ENCODE results near the gene SLC43A2.
A peak's percentile ranks its signal among the peaks of the same experiment; 100 is the strongest.

SLC43A2 gene

GRCh38 chr17:1639549-1640180 lies 11.0 kb upstream of the SLC43A2 start:
- Histone ChIP-seq H3K9ac (ENCODE audit: low read depth, low read length, poor library complexity) (no peak overlapping the region), H3K27me3 (ENCODE audit: control insufficient read depth in 3 of 3, insufficient read depth in 3 of 3, low read depth in 1 of 3, low read length in 3 of 3) (peaks cover 0 to 14% (median 0%) of the 10 kb centered on the region in 3 experiments), H3K27ac (replicated peaks; ENCODE audit: low read length) (no peak overlapping the region), H3K14ac (ENCODE audit: low read length) (no peak overlapping the region), H3K18ac (ENCODE audit: low read length) (peak overlapping the region; percentile 85), H3K4me1 (ENCODE audit: control insufficient read depth in 2 of 2, insufficient read depth in 1 of 2, low read depth in 1 of 2, low read length in 2 of 2) (peaks cover 19 to 31% of the 10 kb centered on the region in 2 donors), H4K8ac (ENCODE audit: low read depth, low read length) (no peak overlapping the region), H2BK12ac (ENCODE audit: low read length) (peak overlapping the region; percentile 88), H3K4me2 (ENCODE audit: insufficient read depth, low read length, poor library complexity, severe bottlenecking) (no peak overlapping the region), H2BK120ac (ENCODE audit: low read depth, low read length) (peak overlapping the region; percentile 87), H3K9me3 (replicated peaks in 1 of 2; ENCODE audit: control insufficient read depth in 2 of 2, insufficient read depth in 1 of 2, low read depth in 1 of 2, low read length in 2 of 2) (no peaks in the 10 kb centered on the region), H2AFZ (ENCODE audit: low read length) (no peak overlapping the region), H3K23ac (ENCODE audit: low read depth, low read length, poor library complexity) (no peak overlapping the region), H3K4ac (ENCODE audit: low read length) (no peak overlapping the region), H3K4me3 (ENCODE audit: low read length in 2 of 2) (no peak overlapping the region), H2BK15ac (ENCODE audit: low read length) (peak overlapping the region; percentile 99), H4K91ac (ENCODE audit: low read depth, low read length, poor library complexity) (no peak overlapping the region), H3K79me1 (ENCODE audit: low read depth, low read length) (peaks cover 2% of the 10 kb centered on the region), H2AK5ac (ENCODE audit: low read depth, low read length) (peak overlapping the region; percentile 96), H2BK5ac (ENCODE audit: low read length) (peak overlapping the region; percentile 54), H3K36me3 (replicated peaks in 1 of 2; ENCODE audit: control insufficient read depth in 2 of 2, insufficient read depth in 2 of 2, low read length in 2 of 2) (no peaks in the 10 kb centered on the region)
- DNase-seq (ENCODE audit: low spot score), result no peak
- WGBS, 2 donors (ENCODE audit: extremely low coverage in 2 of 2, insufficient read length in 2 of 2, insufficient replicate concordance in 1 of 2), result no CpG with 5 or more reads among the region's 11 CpGs

DNA sequence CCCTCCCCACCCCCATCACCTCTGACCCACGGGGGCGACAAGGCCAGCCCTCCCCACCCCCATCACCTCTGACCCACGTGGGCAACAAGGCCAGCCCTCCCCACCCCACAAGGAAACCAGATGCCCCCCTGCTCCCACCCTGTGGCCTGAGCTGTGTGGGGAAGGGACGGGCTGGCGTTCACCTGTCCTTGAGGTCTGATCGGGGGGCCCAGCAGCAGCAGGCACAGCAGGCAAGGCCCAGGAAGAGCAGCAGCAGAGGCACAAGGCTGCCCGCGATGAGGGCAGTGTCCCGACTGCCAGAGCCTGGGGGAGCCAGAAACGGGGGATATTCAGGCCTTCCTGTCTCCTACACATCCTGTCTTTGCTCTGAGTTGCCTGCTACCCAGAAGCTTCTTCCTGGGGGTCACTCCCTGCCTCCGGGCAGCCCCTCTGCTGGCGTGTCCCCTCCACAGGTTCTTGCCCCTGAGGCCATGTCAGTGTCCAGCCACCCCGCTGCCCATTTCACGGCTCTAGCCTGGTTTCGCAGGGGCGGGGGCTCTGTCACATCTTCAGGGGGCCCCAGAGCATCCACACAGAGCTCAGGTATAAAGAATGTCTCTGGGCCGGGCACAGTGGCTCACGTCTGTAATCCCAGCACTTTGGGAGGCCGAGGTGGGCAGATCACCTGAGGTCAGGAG lies 10.1 kb upstream of the SLC43A2 start:
- Histone ChIP-seq H3K9ac (ENCODE audit: low read depth, low read length, poor library complexity) (peak overlapping the region; percentile 79), H3K4me2 (ENCODE audit: insufficient read depth, low read length, poor library complexity, severe bottlenecking) (no peak overlapping the region), H2BK12ac (ENCODE audit: low read length) (peak overlapping the region; percentile 86), H2AK5ac (ENCODE audit: low read depth, low read length) (peak overlapping the region; percentile 88), H3K27ac (replicated peaks; ENCODE audit: low read length) (peak overlapping the region; percentile 71), H2AFZ (ENCODE audit: low read length) (peak overlapping the region; percentile 83), H2BK5ac (ENCODE audit: low read length) (peak overlapping the region; percentile 40), H3K9me3 (replicated peaks in 1 of 2; ENCODE audit: control insufficient read depth in 2 of 2, insufficient read depth in 1 of 2, low read depth in 1 of 2, low read length in 2 of 2) (no peaks in the 10 kb centered on the region), H3K4ac (ENCODE audit: low read length) (peak overlapping the region; percentile 58), H3K4me3 (ENCODE audit: low read length in 2 of 2) (no peak overlapping the region), H3K18ac (ENCODE audit: low read length) (peak overlapping the region; percentile 96), H3K4me1 (ENCODE audit: control insufficient read depth in 2 of 2, insufficient read depth in 1 of 2, low read depth in 1 of 2, low read length in 2 of 2) (peaks cover 19 to 24% of the 10 kb centered on the region in 2 donors), H3K27me3 (ENCODE audit: control insufficient read depth in 3 of 3, insufficient read depth in 3 of 3, low read depth in 1 of 3, low read length in 3 of 3) (peaks cover 0 to 5% (median 0%) of the 10 kb centered on the region in 3 experiments), H3K23ac (ENCODE audit: low read depth, low read length, poor library complexity) (no peak overlapping the region), H3K14ac (ENCODE audit: low read length) (peak overlapping the region; percentile 12), H2BK15ac (ENCODE audit: low read length) (peak overlapping the region; percentile 87), H2BK120ac (ENCODE audit: low read depth, low read length) (peak overlapping the region; percentile 99), H4K91ac (ENCODE audit: low read depth, low read length, poor library complexity) (peak overlapping the region; percentile 97), H4K8ac (ENCODE audit: low read depth, low read length) (peak overlapping the region; percentile 78), H3K36me3 (replicated peaks in 1 of 2; ENCODE audit: control insufficient read depth in 2 of 2, insufficient read depth in 2 of 2, low read length in 2 of 2) (no peaks in the 10 kb centered on the region), H3K79me1 (ENCODE audit: low read depth, low read length) (peaks cover 2% of the 10 kb centered on the region)
- whole genome bisulfite sequencing, 2 donors (ENCODE audit: extremely low coverage in 2 of 2, insufficient read length in 2 of 2, insufficient replicate concordance in 1 of 2), result no CpG with 5 or more reads among the region's 19 CpGs
- DNase-seq (ENCODE audit: low spot score), result no peak

- Histone ChIP-seq H2BK5ac (ENCODE audit: low read length) (peak overlapping the region; percentile 40), H3K4me1 (ENCODE audit: control insufficient read depth in 2 of 2, insufficient read depth in 1 of 2, low read depth in 1 of 2, low read length in 2 of 2) (peaks cover 19 to 24% of the 10 kb centered on the region in 2 donors), H3K18ac (ENCODE audit: low read length) (peak overlapping the region; percentile 96), H3K4me3 (ENCODE audit: low read length in 2 of 2) (no peak overlapping the region), H2AK5ac (ENCODE audit: low read depth, low read length) (peak overlapping the region; percentile 88), H2BK120ac (ENCODE audit: low read depth, low read length) (peak overlapping the region; percentile 99), H2AFZ (ENCODE audit: low read length) (peak overlapping the region; percentile 83), H3K27ac (replicated peaks; ENCODE audit: low read length) (peak overlapping the region; percentile 71), H3K9ac (ENCODE audit: low read depth, low read length, poor library complexity) (peak overlapping the region; percentile 79), H3K4ac (ENCODE audit: low read length) (peak overlapping the region; percentile 58), H3K23ac (ENCODE audit: low read depth, low read length, poor library complexity) (peak overlapping the region; percentile 25), H3K79me1 (ENCODE audit: low read depth, low read length) (peaks cover 2% of the 10 kb centered on the region), H3K27me3 (ENCODE audit: control insufficient read depth in 3 of 3, insufficient read depth in 3 of 3, low read depth in 1 of 3, low read length in 3 of 3) (no peaks in the 10 kb centered on the region), H4K8ac (ENCODE audit: low read depth, low read length) (peak overlapping the region; percentile 78), H3K4me2 (ENCODE audit: insufficient read depth, low read length, poor library complexity, severe bottlenecking) (peak overlapping the region; percentile 26), H2BK15ac (ENCODE audit: low read length) (peak overlapping the region; percentile 87), H2BK12ac (ENCODE audit: low read length) (peak overlapping the region; percentile 80), H3K14ac (ENCODE audit: low read length) (peak overlapping the region; percentile 12), H4K91ac (ENCODE audit: low read depth, low read length, poor library complexity) (peak overlapping the region; percentile 97), H3K36me3 (replicated peaks in 1 of 2; ENCODE audit: control insufficient read depth in 2 of 2, insufficient read depth in 2 of 2, low read length in 2 of 2) (no peaks in the 10 kb centered on the region), H3K9me3 (replicated peaks in 1 of 2; ENCODE audit: control insufficient read depth in 2 of 2, insufficient read depth in 1 of 2, low read depth in 1 of 2, low read length in 2 of 2) (no peaks in the 10 kb centered on the region)
- WGBS, 2 donors (ENCODE audit: extremely low coverage in 2 of 2, insufficient read length in 2 of 2, insufficient replicate concordance in 1 of 2), result no CpG with 5 or more reads among the region's 17 CpGs
- no peak for DNase-seq (ENCODE audit: low spot score)
Measured at GRCh38 chr17:1638171-1638590, 9.5 kb upstream of the SLC43A2 start.

- no peaks in the 10 kb centered on the region for H3K9me3 ChIP-seq (replicated peaks in 1 of 2; ENCODE audit: control insufficient read depth in 2 of 2, insufficient read depth in 1 of 2, low read depth in 1 of 2, low read length in 2 of 2)
- no CpG with 5 or more reads among the region's 15 CpGs for WGBS, 2 donors (ENCODE audit: extremely low coverage in 2 of 2, insufficient read length in 2 of 2, insufficient replicate concordance in 1 of 2)
- peak overlapping the region; percentile 98 for H2BK12ac ChIP-seq (ENCODE audit: low read length)
- no peaks in the 10 kb centered on the region for H3K36me3 ChIP-seq (replicated peaks in 1 of 2; ENCODE audit: control insufficient read depth in 2 of 2, insufficient read depth in 2 of 2, low read length in 2 of 2)
- H3K4ac ChIP-seq (ENCODE audit: low read length), result peak overlapping the region; percentile 95
- H3K14ac ChIP-seq (ENCODE audit: low read length), result peak overlapping the region; percentile 89
- peak overlapping the region; percentile 94 for H3K18ac ChIP-seq (ENCODE audit: low read length)
- H3K23ac ChIP-seq (ENCODE audit: low read depth, low read length, poor library complexity), result no peak overlapping the region
- no peaks in the 10 kb centered on the region for H3K27me3 ChIP-seq (ENCODE audit: control insufficient read depth in 3 of 3, insufficient read depth in 3 of 3, low read depth in 1 of 3, low read length in 3 of 3)
- no peak overlapping the region for H3K9ac ChIP-seq (ENCODE audit: low read depth, low read length, poor library complexity)
- H2AK5ac ChIP-seq (ENCODE audit: low read depth, low read length), result peak overlapping the region; percentile 90
- peak overlapping the region; percentile 92 for H4K91ac ChIP-seq (ENCODE audit: low read depth, low read length, poor library complexity)
- no peak for DNase-seq (ENCODE audit: low spot score)
- peak overlapping the region; percentile 94 for H2BK120ac ChIP-seq (ENCODE audit: low read depth, low read length)
- H3K4me1 ChIP-seq (ENCODE audit: control insufficient read depth in 2 of 2, insufficient read depth in 1 of 2, low read depth in 1 of 2, low read length in 2 of 2), result peaks cover 19 to 24% of the 10 kb centered on the region in 2 donors
- no peak overlapping the region for H3K4me3 ChIP-seq (ENCODE audit: low read length in 2 of 2)
- peak overlapping the region; percentile 82 for H4K8ac ChIP-seq (ENCODE audit: low read depth, low read length)
- H2BK15ac ChIP-seq (ENCODE audit: low read length), result peak overlapping the region; percentile 97
- H3K27ac ChIP-seq (replicated peaks; ENCODE audit: low read length), result peak overlapping the region; percentile 32
- H2BK5ac ChIP-seq (ENCODE audit: low read length), result peak overlapping the region; percentile 75
- H3K4me2 ChIP-seq (ENCODE audit: insufficient read depth, low read length, poor library complexity, severe bottlenecking), result no peak overlapping the region
- H3K79me1 ChIP-seq (ENCODE audit: low read depth, low read length), result no peaks in the 10 kb centered on the region
- no peak overlapping the region for H2AFZ ChIP-seq (ENCODE audit: low read length)
Measured at GRCh38 chr17:1636732-1637285, 8.2 kb upstream of the SLC43A2 start.
